ENCODE results near the gene FLNA.
A peak's percentile ranks its signal among the peaks of the same experiment; 100 is the strongest.

FLNA gene

DNA sequence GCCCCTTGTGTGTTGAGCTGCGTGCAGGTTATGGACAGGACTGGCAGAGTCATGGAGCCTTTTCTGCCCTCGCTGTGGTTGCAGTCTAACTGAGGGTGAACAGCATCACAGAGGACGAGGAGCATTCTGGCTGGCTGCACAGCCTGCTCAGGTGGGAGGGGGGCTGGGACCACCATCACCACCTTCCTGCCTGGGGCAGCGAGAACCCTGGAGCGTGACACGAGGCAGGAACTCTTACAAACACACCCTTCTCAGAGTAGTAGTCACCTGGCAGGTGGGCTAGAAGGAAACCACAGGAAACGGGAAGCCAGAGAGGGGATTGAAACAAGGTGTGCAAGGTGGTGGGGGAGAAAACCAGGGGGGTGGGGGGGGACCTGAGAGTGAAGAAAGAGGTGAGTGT is 53.3 kb downstream of the FLNA start:
- H3K9me3 ChIP-seq, result no peaks in the 10 kb centered on the region
- no peaks in the 10 kb centered on the region for H3K4me1 ChIP-seq (ENCODE audit: control insufficient read depth in 1 of 2, insufficient read depth in 1 of 2, low read depth in 1 of 2, low read length in 1 of 2)
- no peak overlapping the region for H3K27ac ChIP-seq
- H3K27me3 ChIP-seq, result no peaks in the 10 kb centered on the region
- H3K36me3 ChIP-seq, result no peaks in the 10 kb centered on the region
- TF ChIP-seq, protein P1, sequence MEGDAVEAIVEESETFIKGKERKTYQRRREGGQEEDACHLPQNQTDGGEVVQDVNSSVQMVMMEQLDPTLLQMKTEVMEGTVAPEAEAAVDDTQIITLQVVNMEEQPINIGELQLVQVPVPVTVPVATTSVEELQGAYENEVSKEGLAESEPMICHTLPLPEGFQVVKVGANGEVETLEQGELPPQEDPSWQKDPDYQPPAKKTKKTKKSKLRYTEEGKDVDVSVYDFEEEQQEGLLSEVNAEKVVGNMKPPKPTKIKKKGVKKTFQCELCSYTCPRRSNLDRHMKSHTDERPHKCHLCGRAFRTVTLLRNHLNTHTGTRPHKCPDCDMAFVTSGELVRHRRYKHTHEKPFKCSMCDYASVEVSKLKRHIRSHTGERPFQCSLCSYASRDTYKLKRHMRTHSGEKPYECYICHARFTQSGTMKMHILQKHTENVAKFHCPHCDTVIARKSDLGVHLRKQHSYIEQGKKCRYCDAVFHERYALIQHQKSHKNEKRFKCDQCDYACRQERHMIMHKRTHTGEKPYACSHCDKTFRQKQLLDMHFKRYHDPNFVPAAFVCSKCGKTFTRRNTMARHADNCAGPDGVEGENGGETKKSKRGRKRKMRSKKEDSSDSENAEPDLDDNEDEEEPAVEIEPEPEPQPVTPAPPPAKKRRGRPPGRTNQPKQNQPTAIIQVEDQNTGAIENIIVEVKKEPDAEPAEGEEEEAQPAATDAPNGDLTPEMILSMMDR (IDR thresholded peaks at IDR 0.05), result no peak
- no peak overlapping the region for H3K4me3 ChIP-seq (ENCODE audit: low read depth in 1 of 2, low read length in 1 of 2)

DNA sequence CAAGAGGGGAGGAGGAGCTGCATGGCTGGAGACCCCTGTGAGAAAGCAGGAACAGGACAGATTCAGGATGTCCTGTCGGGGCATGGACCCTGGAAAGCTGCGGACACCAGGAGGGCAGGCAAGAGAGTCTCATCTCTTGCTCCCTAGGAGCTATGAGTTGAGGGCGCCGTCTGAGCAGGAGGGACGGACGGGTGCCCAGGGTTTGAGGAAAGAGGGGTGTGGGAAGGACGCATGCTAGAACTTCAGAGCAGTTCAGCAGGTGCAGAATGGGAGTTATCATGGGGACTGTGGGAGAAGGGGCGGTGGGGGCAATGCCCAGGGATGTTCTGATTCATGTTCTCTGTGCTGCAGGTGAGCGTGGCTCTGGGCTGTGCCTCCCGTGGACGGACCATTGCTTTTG is 54.0 kb downstream of the FLNA start:
- Histone ChIP-seq H3K36me3 (no peaks in the 10 kb centered on the region), H3K9me3 (no peaks in the 10 kb centered on the region)

DNA sequence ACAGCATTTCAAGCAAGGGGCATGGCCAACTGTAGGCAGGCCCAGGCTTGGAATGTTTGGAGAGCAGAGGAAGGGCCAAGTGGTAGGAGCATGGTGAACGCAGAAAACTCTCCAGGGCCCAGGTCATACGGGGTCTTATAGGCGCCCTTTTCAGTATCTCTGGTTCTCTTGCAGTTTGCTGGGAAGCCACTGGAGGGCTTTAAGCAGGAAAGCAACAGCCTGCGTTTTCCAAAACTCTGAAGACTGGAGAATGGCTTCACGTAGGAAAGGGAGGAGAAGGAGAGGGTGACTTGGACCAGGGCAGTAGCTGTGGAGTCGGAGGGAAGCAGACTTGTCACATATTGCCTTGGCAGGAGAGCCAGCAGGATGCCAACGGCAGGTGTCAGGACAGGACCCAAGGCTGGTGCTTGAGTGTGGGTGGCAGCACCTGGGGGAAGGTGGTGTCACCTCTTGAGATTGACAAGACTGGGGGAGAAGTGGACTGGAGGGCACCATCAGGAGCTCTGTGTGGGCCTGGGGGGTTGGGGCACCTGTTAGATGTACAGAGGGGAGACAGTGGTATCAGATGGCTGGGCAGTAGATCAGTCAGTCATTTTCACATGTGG is 56.9 kb downstream of the FLNA start:
- H3K27ac ChIP-seq, result peak overlapping the region; percentile 20
- H3K4me1 ChIP-seq (ENCODE audit: control insufficient read depth in 1 of 2, insufficient read depth in 1 of 2, low read depth in 1 of 2, low read length in 1 of 2), result no peaks in the 10 kb centered on the region
- TF ChIP-seq, protein P1 (IDR thresholded peaks at IDR 0.05), result peak; percentile 42
- H3K4me3 ChIP-seq (ENCODE audit: low read depth in 1 of 2, low read length in 1 of 2), result no peak overlapping the region
- H3K27me3 ChIP-seq, result no peaks in the 10 kb centered on the region
- H3K36me3 ChIP-seq, result no peaks in the 10 kb centered on the region
- no peaks in the 10 kb centered on the region for H3K9me3 ChIP-seq

More for the DNA sequence above, 54.0 kb downstream of the FLNA start:
- H3K27me3 ChIP-seq, result no peaks in the 10 kb centered on the region
- TF ChIP-seq, protein P1 (IDR thresholded peaks at IDR 0.05), result no peak
- H3K27ac ChIP-seq, result no peak overlapping the region
- H3K4me3 ChIP-seq (ENCODE audit: low read depth in 1 of 2, low read length in 1 of 2), result no peak overlapping the region
- H3K4me1 ChIP-seq (ENCODE audit: control insufficient read depth in 1 of 2, insufficient read depth in 1 of 2, low read depth in 1 of 2, low read length in 1 of 2), result no peaks in the 10 kb centered on the region

DNA sequence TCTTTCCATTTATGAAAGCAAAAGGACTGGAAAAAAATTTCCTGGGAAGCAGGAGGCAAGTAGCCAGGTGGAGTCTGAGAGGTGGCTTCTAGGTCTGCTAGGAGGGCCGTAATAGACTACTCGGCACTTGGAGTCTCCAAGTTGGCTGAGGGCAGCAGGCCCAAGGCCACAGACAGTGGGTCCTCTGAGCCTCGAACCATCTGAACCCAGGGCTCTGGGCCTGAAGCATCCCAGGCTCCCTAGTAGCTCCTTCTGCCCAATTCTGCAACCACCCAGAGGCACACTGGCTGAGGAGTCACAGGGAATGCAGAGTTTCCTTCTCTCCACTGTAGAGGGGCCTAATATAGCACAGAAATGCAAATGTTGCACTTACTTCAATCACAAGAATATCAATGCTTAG is 59.0 kb downstream of the FLNA start:
- Histone ChIP-seq H3K36me3 (no peaks in the 10 kb centered on the region), H3K4me1 (ENCODE audit: control insufficient read depth in 1 of 2, insufficient read depth in 1 of 2, low read depth in 1 of 2, low read length in 1 of 2) (peaks cover 5 to 6% of the 10 kb centered on the region in 2 experiments), H3K27ac (no peak overlapping the region), H3K27me3 (no peaks in the 10 kb centered on the region), H3K9me3 (no peaks in the 10 kb centered on the region), H3K4me3 (ENCODE audit: low read depth in 1 of 2, low read length in 1 of 2) (no peak overlapping the region)
- TF ChIP-seq, protein P1 (IDR thresholded peaks at IDR 0.05), result no peak

DNA sequence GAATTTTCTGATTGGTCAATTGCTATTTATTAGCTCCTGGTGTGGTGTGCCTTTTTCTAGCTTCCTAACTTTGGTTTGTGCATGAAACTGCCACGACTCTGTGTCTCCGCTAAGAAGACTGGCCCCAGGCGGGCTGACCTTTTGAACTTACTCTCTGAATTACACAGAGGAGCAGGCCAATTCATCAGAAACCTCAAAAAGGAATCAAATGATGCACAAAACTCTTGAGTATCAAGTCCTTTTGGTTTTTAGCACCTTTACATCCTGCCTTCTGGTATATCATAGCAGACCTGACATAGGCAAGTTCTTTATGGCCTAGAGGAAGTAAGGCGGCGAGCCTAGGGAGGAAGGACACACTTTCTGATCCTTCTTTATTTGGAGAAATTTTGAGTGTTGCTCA is 61.3 kb downstream of the FLNA start:
- Histone ChIP-seq H3K27ac (no peak overlapping the region), H3K9me3 (no peaks in the 10 kb centered on the region), H3K4me3 (ENCODE audit: low read depth in 1 of 2, low read length in 1 of 2) (no peak overlapping the region), H3K36me3 (no peaks in the 10 kb centered on the region), H3K4me1 (ENCODE audit: control insufficient read depth in 1 of 2, insufficient read depth in 1 of 2, low read depth in 1 of 2, low read length in 1 of 2) (peaks cover 22 to 28% of the 10 kb centered on the region in 2 experiments), H3K27me3 (no peaks in the 10 kb centered on the region)
- TF ChIP-seq, protein P1 (IDR thresholded peaks at IDR 0.05), result no peak

All from neutrophil (primary cell).